K562 (cell line): ENCODE measurements around the gene SLC39A7. TPM values are rescaled to one million over a fixed set of nuclear protein-coding genes. Genes with fewer than 3 reads are reported as not detected.
A peak's percentile ranks its signal among the peaks of the same experiment; 100 is the strongest.

ENCODE experiments used
- ETS2 ChIP-seq: IDR thresholded peaks from 2 replicates; pipeline ENCODE4 v1.6.1; 2016; ENCODE audit warnings: borderline replicate concordance, missing genetic modification characterization, mild to moderate bottlenecking, moderate library complexity, missing compliant biosample characterization; ENCODE audit not compliant: poor library complexity, severe bottlenecking
- FOXP1 ChIP-seq: sonication (generic); formaldehyde crosslinking; IDR thresholded peaks from 2 replicates; pipeline ENCODE4 v1.8.0; 2022; ENCODE audit warnings: mild to moderate bottlenecking, missing genetic modification reagents
- MTA2 ChIP-seq: fragments of 450-650 bp; IDR thresholded peaks from 2 replicates; pipeline ENCODE4 v1.6.1; 2016; ENCODE audit warnings: low read depth
- NEUROD1 ChIP-seq: fragments of 150-350 bp; IDR thresholded peaks from 2 replicates; pipeline ENCODE4 v1.6.1; 2014; ENCODE audit warnings: borderline replicate concordance, low read length, low read depth; ENCODE audit not compliant: partially characterized antibody
- NFE2L1 ChIP-seq: fragments of 450-650 bp; IDR thresholded peaks from 2 replicates; pipeline ENCODE4 v1.6.1; 2016; ENCODE audit warnings: missing genetic modification characterization, low read depth, mild to moderate bottlenecking, missing compliant biosample characterization, moderate library complexity, borderline replicate concordance
- PBX2 ChIP-seq, 2 experiments: IDR thresholded peaks in 1 of 2; conservative IDR thresholded peaks in 1 of 2; 2 replicates each; pipeline ENCODE4 v1.6.1; 2016; ENCODE audit warnings: low read depth in 2 of 2, mild to moderate bottlenecking in 1 of 2, missing compliant biosample characterization in 1 of 2, missing genetic modification characterization in 1 of 2, moderate library complexity in 1 of 2
- PHF8 ChIP-seq: fragments of 200-600 bp; sonication (generic); IDR thresholded peaks from 2 replicates; pipeline ENCODE4 v1.6.1; 2012; ENCODE audit warnings: mixed run types, mild to moderate bottlenecking, inconsistent platforms, low read length, moderate library complexity, borderline replicate concordance
- PML ChIP-seq: IDR thresholded peaks from 2 replicates; pipeline ENCODE4 v1.6.1; 2012; ENCODE audit warnings: low read length, inconsistent platforms
- PTTG1 ChIP-seq: fragments of 450-650 bp; IDR thresholded peaks from 2 replicates; pipeline ENCODE4 v1.6.1; 2016; ENCODE audit warnings: low read depth, mild to moderate bottlenecking, missing genetic modification characterization, missing compliant biosample characterization
- RBM25 ChIP-seq: fragments of 200-400 bp; formaldehyde crosslinking; IDR thresholded peaks from 2 replicates; pipeline ENCODE4 v1.6.1; 2018; ENCODE audit warnings: low read length, low read depth, moderate library complexity; ENCODE audit not compliant: severe bottlenecking
- SIRT6 ChIP-seq: IDR thresholded peaks from one replicate; pipeline ENCODE4 v1.6.1; 2012; ENCODE audit warnings: low read depth, mild to moderate bottlenecking, control low read depth, inconsistent platforms, low read length, moderate library complexity
- SUPT5H ChIP-seq: fragments of 450-650 bp; IDR thresholded peaks from 2 replicates; pipeline ENCODE4 v1.6.1; 2016
- TBP ChIP-seq: optimal IDR thresholded peaks from 2 replicates; pipeline ENCODE3; 2011; ENCODE audit warnings: low read depth, low read length, improper control_type of control experiment
- TOE1 ChIP-seq, 2 experiments: fragments of 450-650 bp in 1 of 2; sonication (generic) in 1 of 2; formaldehyde crosslinking in 1 of 2; IDR thresholded peaks; 2 replicates each; pipeline versions ENCODE4 v1.7.1 to v1.8.0; 2016 to 2022; ENCODE audit warnings: borderline replicate concordance in 2 of 2, mild to moderate bottlenecking in 2 of 2, antibody characterized with exemption in 1 of 2, inconsistent platforms in 1 of 2, low read depth in 1 of 2, missing genetic modification reagents in 1 of 2, moderate library complexity in 1 of 2
- ZC3H11A ChIP-seq: IDR thresholded peaks from 2 replicates; pipeline ENCODE4 v1.6.1; 2012; ENCODE audit warnings: low read depth, low read length, improper control_type of control experiment
- ZNF77 ChIP-seq: fragments of 250-450 bp; sonication (Bioruptor Pico); IDR thresholded peaks from 2 replicates; pipeline ENCODE4 v1.5.0; 2020
- polyA plus RNA-seq, 8 experiments: library from polyadenylated mRNA; depleted of rRNA in 4 of 8; stranded (reverse) in 5 of 8; unstranded in 3 of 8; fragments of >200 nt; fragmentation: Nextera tagmentation in 2 of 8; fragmentation: Illumina TruSeq in 1 of 8; extraction: Ambion mirVana in 2 of 8; extraction: Trizol in 1 of 8; gene quantifications; 2 replicates each; pipeline versions ENCODE4 v1.2.1 to v1.2.3, GENCODE V29; 2011 to 2014; ENCODE audit warnings: inconsistent platforms in 1 of 8, missing spikeins in 1 of 8
- total RNA-seq, 7 experiments: library from RNA; depleted of rRNA in 6 of 7; stranded (reverse); fragments of >200 nt in 6 of 7; fragmentation: Illumina TruSeq in 2 of 7; extraction: Trizol in 2 of 7; gene quantifications; 2 replicates each; pipeline versions ENCODE4 v1.2.1 to v1.2.3, GENCODE V29; 2011 to 2021; ENCODE audit warnings: low replicate concordance in 1 of 7
- TF ChIP-seq, protein P1 (sequence below): fragments of 250-450 bp; sonication (Bioruptor Pico); IDR thresholded peaks from 2 replicates; pipeline ENCODE4 v1.5.0; 2020; ENCODE audit warnings: mild to moderate bottlenecking, borderline replicate concordance
- TF ChIP-seq, protein P2 (sequence below), 2 experiments: fragments of 450-650 bp; IDR thresholded peaks; 2 replicates each; pipeline ENCODE4 v1.6.1; 2016
- TF ChIP-seq, protein P3 (sequence below): fragments of 450-650 bp; IDR thresholded peaks from 2 replicates; pipeline ENCODE4 v1.6.1; 2016; ENCODE audit warnings: low read depth, mild to moderate bottlenecking, moderate library complexity

The SLC39A7 gene
- total and polyA plus RNA-seq, 9 of the 15 experiments (the other 6 are each of a cell fraction or from before 2014, with no cell fraction given): 21.7 to 169 (median 121) TPM

DNA sequence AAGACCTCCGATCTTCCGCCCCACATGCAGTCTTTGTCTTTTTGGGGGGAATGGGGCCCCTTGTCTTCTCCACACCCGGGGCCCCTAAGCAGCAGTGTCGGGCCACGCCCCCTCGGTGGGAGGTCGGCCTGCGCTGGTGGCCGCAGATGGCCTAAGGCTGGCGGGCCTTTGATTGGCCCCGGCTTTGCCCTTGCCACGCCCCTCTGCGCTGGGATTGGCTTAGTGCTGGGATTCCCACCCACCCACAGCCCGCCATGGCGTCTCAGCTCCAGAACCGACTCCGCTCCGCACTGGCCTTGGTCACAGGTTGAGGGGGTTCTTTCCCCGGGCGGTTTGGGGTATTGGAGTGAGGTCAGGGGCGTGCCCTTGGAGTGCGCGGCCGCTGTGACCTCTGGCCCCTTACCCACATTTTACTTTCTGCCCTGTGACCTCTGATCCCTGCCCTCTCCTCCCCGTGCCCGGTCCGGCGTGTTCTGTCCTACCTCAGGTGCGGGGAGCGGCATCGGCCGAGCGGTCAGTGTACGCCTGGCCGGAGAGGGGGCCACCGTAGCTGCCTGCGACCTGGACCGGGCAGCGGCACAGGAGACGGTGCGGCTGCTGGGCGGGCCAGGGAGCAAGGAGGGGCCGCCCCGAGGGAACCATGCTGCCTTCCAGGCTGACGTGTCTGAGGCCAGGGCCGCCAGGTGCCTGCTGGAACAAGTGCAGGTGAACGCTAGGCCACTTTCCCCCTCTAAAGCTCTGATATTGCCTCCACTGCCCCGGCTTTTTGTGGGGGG is 3.9 kb downstream of the SLC39A7 start, which contains the start of gene HSD17B8 (continued):
- TF ChIP-seq ZC3H11A (no peak), NFE2L1 (tag) (no peak), SUPT5H (peak; percentile 85), ETS2 (no peak), FOXP1 (CRISPR knock-in tag) (no peak; the same call in 1 of the 2 replicates), PHF8 (peak; percentile 65; the same call in 1 of the 2 replicates), TOE1 (IDR thresholded peaks at IDR 0.05; ENCODE audit: borderline replicate concordance) (no peak), TOE1 (CRISPR knock-in tag; IDR thresholded peaks at IDR 0.05; ENCODE audit: borderline replicate concordance, low read depth) (no peak), TBP (peak; percentile 67), PTTG1 (no peak), ZNF77 (CRISPR knock-in tag) (0 out of 2 replicates have a peak, but pooled peaks have one; percentile 49), NEUROD1 (peak; percentile 27), PBX2 (CRISPR knock-in tag; IDR thresholded peaks at IDR 0.05; ENCODE audit: low read depth) (no peak), PBX2 (tag; conservative IDR thresholded peaks at IDR 0.05; ENCODE audit: low read depth) (no peak), RBM25 (peak; percentile 46), SIRT6 (no peak), PML (peak; percentile 54), MTA2 (no peak)
- TF ChIP-seq, protein P1, sequence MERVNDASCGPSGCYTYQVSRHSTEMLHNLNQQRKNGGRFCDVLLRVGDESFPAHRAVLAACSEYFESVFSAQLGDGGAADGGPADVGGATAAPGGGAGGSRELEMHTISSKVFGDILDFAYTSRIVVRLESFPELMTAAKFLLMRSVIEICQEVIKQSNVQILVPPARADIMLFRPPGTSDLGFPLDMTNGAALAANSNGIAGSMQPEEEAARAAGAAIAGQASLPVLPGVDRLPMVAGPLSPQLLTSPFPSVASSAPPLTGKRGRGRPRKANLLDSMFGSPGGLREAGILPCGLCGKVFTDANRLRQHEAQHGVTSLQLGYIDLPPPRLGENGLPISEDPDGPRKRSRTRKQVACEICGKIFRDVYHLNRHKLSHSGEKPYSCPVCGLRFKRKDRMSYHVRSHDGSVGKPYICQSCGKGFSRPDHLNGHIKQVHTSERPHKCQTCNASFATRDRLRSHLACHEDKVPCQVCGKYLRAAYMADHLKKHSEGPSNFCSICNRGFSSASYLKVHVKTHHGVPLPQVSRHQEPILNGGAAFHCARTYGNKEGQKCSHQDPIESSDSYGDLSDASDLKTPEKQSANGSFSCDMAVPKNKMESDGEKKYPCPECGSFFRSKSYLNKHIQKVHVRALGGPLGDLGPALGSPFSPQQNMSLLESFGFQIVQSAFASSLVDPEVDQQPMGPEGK (CRISPR knock-in tag): no peak
- TF ChIP-seq, protein P2, sequence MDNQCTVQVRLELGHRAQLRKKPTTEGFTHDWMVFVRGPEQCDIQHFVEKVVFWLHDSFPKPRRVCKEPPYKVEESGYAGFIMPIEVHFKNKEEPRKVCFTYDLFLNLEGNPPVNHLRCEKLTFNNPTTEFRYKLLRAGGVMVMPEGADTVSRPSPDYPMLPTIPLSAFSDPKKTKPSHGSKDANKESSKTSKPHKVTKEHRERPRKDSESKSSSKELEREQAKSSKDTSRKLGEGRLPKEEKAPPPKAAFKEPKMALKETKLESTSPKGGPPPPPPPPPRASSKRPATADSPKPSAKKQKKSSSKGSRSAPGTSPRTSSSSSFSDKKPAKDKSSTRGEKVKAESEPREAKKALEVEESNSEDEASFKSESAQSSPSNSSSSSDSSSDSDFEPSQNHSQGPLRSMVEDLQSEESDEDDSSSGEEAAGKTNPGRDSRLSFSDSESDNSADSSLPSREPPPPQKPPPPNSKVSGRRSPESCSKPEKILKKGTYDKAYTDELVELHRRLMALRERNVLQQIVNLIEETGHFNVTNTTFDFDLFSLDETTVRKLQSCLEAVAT (IDR thresholded peaks at IDR 0.05): 0 out of 4 replicates have a peak, but pooled peaks of 1 of the 2 experiments have one; percentile 17
- TF ChIP-seq, protein P3, sequence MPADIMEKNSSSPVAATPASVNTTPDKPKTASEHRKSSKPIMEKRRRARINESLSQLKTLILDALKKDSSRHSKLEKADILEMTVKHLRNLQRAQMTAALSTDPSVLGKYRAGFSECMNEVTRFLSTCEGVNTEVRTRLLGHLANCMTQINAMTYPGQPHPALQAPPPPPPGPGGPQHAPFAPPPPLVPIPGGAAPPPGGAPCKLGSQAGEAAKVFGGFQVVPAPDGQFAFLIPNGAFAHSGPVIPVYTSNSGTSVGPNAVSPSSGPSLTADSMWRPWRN: no peak
